ENCODE data around the gene C12orf57. TPM values are rescaled to one million over a fixed set of nuclear protein-coding genes. Genes with fewer than 3 reads are reported as not detected.

C12orf57 gene
- total and polyA plus RNA-seq, 10 of the 15 experiments (the other 5 are each of a cell fraction or from before 2014, with no cell fraction given) = 64.5 to 377 (median 211) TPM

GRCh38 chr12:6967651-6968100, 23.9 kb downstream of the C12orf57 start (continued):
- no peak for TF ChIP-seq CUX1 (IDR thresholded peaks at IDR 0.05; ENCODE audit: insufficient replicate concordance, low read depth, low read length)
- TF ChIP-seq IRF4 (IDR thresholded peaks at IDR 0.05; ENCODE audit: low read depth, low read length) = no peak
- TF ChIP-seq YY1 (IDR thresholded peaks at IDR 0.05; ENCODE audit: low read depth, low read length) = no peak
- no peak for TF ChIP-seq PRDM15 (CRISPR knock-in tag; IDR thresholded peaks at IDR 0.05)
- no peak for TF ChIP-seq SMARCA5 (IDR thresholded peaks at IDR 0.05)
- no peak for TF ChIP-seq BCL3 (IDR thresholded peaks at IDR 0.05; ENCODE audit: borderline replicate concordance, insufficient read depth, low read depth, low read length, poor library complexity, severe bottlenecking)

Measured in GM12878 (cell line).